Upper lobe of right lung (tissue), 1 donor: ENCODE data around the gene RAB25. TPM values are rescaled to one million over a fixed set of nuclear protein-coding genes. Genes with fewer than 3 reads are reported as not detected.

ENCODE experiments used
- ATAC-seq: fragments of 200-7000 bp; cut with Tn5 transposase; one replicate; pipeline ENCODE4 v1.9.1; 2020; ENCODE audit warnings: mild to moderate bottlenecking, moderate library complexity
- DNase-seq: peaks from one replicate; pipeline ENCODE4 v3.0.0-alpha.2; 2020
- H3K27ac ChIP-seq: fragments of 200-600 bp; one replicate; pipeline ENCODE4 v1.8.0; 2022
- H3K27me3 ChIP-seq: fragments of 200-600 bp; one replicate; pipeline ENCODE4 v1.8.0; 2022; ENCODE audit warnings: mild to moderate bottlenecking
- H3K36me3 ChIP-seq: fragments of 200-600 bp; one replicate; pipeline ENCODE4 v1.8.0; 2022
- H3K4me1 ChIP-seq: fragments of 200-600 bp; one replicate; pipeline ENCODE4 v1.8.0; 2022
- H3K4me3 ChIP-seq: fragments of 200-600 bp; one replicate; pipeline ENCODE4 v1.8.0; 2022; ENCODE audit warnings: mild to moderate bottlenecking
- H3K9me3 ChIP-seq: fragments of 200-600 bp; one replicate; pipeline ENCODE4 v1.8.0; 2022
- intact Hi-C: fragments of 100-400 bp; cut with DNase I; formaldehyde crosslinking; loops from one replicate; pipeline ENCODE4 v1.11.0; 2022
- long read RNA-seq: library from polyadenylated mRNA; unstranded; transcript quantifications from one replicate; pipeline ENCODE4 v2.0.0, GENCODE V29; 2021
- total RNA-seq: library from RNA; stranded (reverse); fragmentation: NEBNext Ultra II Directional; extraction: Animal tissue kit (Norgen Biotek cat#: 25700); gene quantifications from one replicate; pipeline ENCODE4 v1.2.1, GENCODE V29; 2021
- TF ChIP-seq, protein P1 (sequence below): fragments of 200-600 bp; IDR thresholded peaks from one replicate; pipeline ENCODE4 v1.8.0; 2022; ENCODE audit warnings: antibody characterized with exemption
- donor health status: DM: no; HTN: yes; CAD: no; lungs with severe emphysema.

The RAB25 gene
- 62.0 TPM for total RNA-seq
- long read RNA-seq, transcript RAB25-201 (5 exons, 1,110 nt), result major isoform, 37 of 46 reads
- long read RNA-seq, partial matches to known transcripts, result 3 of 46 reads
- long read RNA-seq, other reads (novel, unspliced or antisense), result 2 of 46 reads

DNA sequence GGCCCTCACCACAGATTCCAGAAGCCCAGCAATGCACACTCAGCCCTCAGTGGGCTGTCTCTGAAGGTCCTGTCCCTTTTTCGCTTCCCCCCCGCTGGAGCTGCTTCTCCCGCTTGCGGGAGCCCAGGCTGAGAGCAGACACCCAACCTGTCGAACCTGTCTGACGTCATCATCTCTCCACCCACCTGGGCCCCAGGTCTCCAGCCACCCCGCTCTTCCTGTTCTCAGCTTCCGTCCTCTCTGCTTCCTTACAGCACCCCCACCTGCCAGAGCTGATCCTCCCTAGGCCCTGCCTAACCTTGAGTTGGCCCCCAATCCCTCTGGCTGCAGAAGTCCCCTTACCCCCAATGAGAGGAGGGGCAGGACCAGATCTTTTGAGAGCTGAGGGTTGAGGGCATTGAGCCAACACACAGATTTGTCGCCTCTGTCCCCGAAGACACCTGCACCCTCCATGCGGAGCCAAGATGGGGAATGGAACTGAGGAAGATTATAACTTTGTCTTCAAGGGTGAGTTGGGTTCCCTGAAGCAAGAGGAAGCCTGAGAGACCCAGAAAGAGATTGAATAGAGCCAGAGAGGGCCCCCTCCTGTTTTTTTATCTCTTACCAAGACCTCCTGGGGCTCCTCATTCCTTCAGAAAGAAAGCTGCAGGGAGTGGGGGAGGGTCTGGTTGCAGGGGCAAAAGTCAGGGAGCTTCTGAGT lies at the start of gene RAB25:
RAB25 (plus strand) TSS at position 224 of the 700 bp plus-strand sequence; CDS start at position 465, 241 bp downstream.
- H3K9me3 ChIP-seq, result no peaks in the 10 kb centered on the region
- intact Hi-C loops, result no loop called here
- no peaks in the 10 kb centered on the region for H3K27me3 ChIP-seq
- H3K4me3 ChIP-seq, result peak within 1 kb of the TSS; percentile 47
- ATAC-seq, result peak; percentile 91
- TF ChIP-seq, protein P1, sequence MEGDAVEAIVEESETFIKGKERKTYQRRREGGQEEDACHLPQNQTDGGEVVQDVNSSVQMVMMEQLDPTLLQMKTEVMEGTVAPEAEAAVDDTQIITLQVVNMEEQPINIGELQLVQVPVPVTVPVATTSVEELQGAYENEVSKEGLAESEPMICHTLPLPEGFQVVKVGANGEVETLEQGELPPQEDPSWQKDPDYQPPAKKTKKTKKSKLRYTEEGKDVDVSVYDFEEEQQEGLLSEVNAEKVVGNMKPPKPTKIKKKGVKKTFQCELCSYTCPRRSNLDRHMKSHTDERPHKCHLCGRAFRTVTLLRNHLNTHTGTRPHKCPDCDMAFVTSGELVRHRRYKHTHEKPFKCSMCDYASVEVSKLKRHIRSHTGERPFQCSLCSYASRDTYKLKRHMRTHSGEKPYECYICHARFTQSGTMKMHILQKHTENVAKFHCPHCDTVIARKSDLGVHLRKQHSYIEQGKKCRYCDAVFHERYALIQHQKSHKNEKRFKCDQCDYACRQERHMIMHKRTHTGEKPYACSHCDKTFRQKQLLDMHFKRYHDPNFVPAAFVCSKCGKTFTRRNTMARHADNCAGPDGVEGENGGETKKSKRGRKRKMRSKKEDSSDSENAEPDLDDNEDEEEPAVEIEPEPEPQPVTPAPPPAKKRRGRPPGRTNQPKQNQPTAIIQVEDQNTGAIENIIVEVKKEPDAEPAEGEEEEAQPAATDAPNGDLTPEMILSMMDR, result no peak
- no peaks in the 10 kb centered on the region for H3K4me1 ChIP-seq
- peak; percentile 86 for DNase-seq
- peak within 1 kb of the TSS; percentile 36 for H3K27ac ChIP-seq
- H3K36me3 ChIP-seq, result peaks cover 4% of the 10 kb centered on the region

DNA sequence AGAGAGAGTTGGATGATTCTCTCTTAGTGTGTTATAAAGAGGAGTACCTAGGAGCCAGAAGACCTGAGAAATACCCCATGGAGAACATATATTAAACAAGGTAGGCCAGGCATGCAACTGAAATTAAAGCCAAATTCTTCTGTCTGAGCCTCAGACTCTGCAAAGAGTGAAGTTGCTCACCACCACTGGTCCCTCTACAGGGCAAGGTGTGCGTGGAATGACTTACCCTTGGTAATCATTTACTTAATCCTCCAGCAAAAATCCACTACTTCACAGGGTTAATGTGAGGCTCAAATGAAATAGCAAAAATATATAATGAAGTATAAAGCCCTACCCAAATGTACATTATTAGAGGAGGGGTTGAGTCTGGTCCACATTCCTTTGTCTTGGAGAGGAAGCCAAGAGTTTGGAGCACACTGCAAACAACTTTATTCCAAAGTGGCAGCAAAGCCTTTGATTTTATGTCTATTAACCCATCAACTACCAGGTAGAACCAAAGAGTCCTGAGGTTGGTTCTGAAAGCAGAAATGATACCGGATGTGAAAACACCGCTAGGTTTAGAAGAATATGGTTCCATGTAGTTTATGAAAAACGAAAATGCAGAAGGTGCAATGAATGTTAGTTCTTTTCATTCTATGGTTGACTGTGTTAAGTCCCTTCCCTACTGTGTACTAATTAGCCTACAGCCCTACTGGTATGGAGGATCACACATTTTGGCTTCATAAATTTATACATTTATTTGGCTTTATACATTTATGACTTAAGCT lies 48.7 kb upstream of the RAB25 start:
- Histone ChIP-seq H3K9me3 (no peaks in the 10 kb centered on the region), H3K27ac (no peak overlapping the region), H3K4me1 (no peaks in the 10 kb centered on the region), H3K4me3 (no peak overlapping the region), H3K27me3 (no peaks in the 10 kb centered on the region), H3K36me3 (peaks cover 86% of the 10 kb centered on the region)
- intact Hi-C loops, result no loop called here
- ATAC-seq (peak; percentile 57), DNase-seq (no peak)
- TF ChIP-seq, protein P1, result no peak

DNA sequence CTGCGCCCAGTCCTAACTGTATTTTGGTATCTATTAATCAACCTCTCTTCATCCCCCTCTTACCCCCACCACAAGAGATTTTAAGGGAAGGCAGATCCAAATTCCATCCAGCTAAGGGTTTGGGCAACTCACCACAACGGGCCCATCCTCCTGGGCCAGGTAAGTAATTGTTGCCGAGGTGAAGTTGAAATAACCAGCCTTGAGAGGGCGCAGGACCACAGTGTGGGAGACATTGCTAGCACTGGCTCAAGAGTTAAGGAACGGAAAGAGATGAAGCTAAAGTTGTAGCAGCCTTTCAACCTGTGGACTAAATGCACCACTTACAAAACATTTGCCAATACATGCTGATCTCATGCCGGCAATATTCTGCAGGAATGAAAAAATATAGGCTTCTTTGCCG lies 46.1 kb upstream of the RAB25 start:
- peaks cover 93% of the 10 kb centered on the region for H3K36me3 ChIP-seq
- ATAC-seq, result no peak
- no peak for DNase-seq
- H3K4me3 ChIP-seq, result no peak overlapping the region
- no peaks in the 10 kb centered on the region for H3K9me3 ChIP-seq
- intact Hi-C loops, result no loop called here
- TF ChIP-seq, protein P1, result no peak
- H3K4me1 ChIP-seq, result peaks cover 12% of the 10 kb centered on the region
- H3K27ac ChIP-seq, result no peak overlapping the region
- no peaks in the 10 kb centered on the region for H3K27me3 ChIP-seq

DNA sequence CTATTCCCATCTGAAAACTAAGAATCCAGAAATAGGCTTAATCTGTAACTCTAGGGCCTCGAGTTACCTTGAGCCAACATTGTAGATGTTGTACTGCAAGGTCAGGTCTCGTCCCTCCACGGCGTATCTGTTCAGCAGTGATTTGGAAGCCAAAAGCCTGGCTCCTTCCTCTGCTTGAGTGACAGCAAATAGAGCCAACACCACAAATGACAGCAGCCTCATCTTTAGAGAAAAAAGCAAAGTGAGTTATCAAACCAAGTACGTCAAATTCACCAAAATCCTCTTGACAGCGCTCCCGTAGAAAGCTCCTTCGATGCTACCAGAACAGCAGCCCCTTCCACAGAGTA lies 41.0 kb upstream of the RAB25 start:
- intact Hi-C loops, result no loop called here
- no peak for ATAC-seq
- H3K4me1 ChIP-seq, result peaks cover 18% of the 10 kb centered on the region
- H3K9me3 ChIP-seq, result no peaks in the 10 kb centered on the region
- H3K36me3 ChIP-seq, result peaks cover 42% of the 10 kb centered on the region
- H3K27me3 ChIP-seq, result no peaks in the 10 kb centered on the region
- no peak for DNase-seq
- H3K4me3 ChIP-seq, result peak overlapping the region; percentile 95
- peak overlapping the region; percentile 93 for H3K27ac ChIP-seq
- TF ChIP-seq, protein P1, result no peak

DNA sequence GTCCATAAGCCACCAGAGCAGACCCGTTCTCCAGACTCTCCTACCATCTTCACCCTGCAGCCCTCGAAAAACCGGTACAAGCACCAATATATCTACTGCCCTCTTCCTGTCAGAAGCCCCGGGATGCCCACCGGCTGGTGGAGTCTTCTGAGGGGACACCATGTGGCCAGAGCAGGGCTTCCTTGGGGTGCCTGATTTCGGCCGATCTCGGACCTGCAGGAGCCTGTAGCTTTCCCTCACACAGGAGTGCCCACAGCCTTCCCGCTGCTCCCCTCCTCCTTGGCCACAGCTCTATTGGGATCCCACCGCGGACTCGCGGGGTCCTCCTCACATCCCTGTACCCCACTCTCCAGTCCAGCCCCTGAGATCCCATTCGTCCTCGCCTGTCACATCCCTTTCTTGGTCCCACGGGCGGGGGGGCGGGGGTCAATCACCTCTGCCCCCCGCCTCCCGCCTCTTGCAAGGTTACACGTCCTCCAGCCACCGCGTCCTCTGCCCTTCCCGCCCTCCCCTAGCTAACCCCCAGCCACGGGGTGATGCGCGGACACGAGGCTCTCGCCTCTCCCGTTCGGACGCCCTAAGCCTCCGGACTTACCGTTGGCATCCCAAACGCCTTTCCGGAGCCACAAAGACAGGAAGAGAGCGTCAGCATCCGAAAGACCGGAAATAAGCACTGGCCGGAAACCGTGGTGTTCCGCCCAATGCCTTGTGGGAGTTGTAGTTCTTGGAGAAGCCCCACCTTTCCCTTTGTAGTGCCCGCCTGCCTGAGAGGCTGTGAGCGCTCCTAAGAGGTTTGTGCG lies 40.5 kb upstream of the RAB25 start, which contains the start of gene SSR2:
SSR2 (minus strand) TSS at position 659 of the 800 bp plus-strand sequence. CDS start 784 bp downstream, outside the sequence.
- H3K27ac ChIP-seq, result peak within 1 kb of the TSS; percentile 93
- TF ChIP-seq, protein P1, result no peak
- H3K4me1 ChIP-seq, result peaks cover 18% of the 10 kb centered on the region

More for the DNA sequence above, 40.5 kb upstream of the RAB25 start, which contains the start of gene SSR2:
- H3K36me3 ChIP-seq, result peaks cover 38% of the 10 kb centered on the region
- intact Hi-C loops, result no loop called here
- ATAC-seq (peak; percentile 99), DNase-seq (peak; percentile 88)
- H3K27me3 ChIP-seq, result no peaks in the 10 kb centered on the region
- peak within 1 kb of the TSS; percentile 95 for H3K4me3 ChIP-seq
- no peaks in the 10 kb centered on the region for H3K9me3 ChIP-seq
